RWPE1 (cell line): ENCODE results near the gene ACSL5.

ENCODE experiments used
- CTCF ChIA-PET: fragments of 350-600 bp; sonication (Branson Sonifier 250); formaldehyde crosslinking; extraction: SDS; loops from one replicate; lab custom pipeline; 2021; lab: Yijun Ruan, JAX
- POLR2A ChIA-PET: fragments of 400-600 bp; formaldehyde crosslinking; extraction: SDS; loops from one replicate; lab custom pipeline; 2020; ENCODE audit warnings: antibody characterized with exemption; ENCODE audit not compliant: low non-redundant PET; lab: Yijun Ruan, JAX
- DNase-seq: peaks from one replicate; pipeline ENCODE4 v3.0.0; 2012; ENCODE audit warnings: low spot score
- H3K27ac ChIP-seq: fragments of 450-650 bp; 2 replicates; pipeline ENCODE4 v1.5.1; 2017
- CTCF ChIP-seq: fragments of 450-650 bp; conservative IDR thresholded peaks from 2 replicates; pipeline ENCODE4 v1.5.1; 2017; ENCODE audit warnings: low read depth, mild to moderate bottlenecking

The ACSL5 gene

DNA sequence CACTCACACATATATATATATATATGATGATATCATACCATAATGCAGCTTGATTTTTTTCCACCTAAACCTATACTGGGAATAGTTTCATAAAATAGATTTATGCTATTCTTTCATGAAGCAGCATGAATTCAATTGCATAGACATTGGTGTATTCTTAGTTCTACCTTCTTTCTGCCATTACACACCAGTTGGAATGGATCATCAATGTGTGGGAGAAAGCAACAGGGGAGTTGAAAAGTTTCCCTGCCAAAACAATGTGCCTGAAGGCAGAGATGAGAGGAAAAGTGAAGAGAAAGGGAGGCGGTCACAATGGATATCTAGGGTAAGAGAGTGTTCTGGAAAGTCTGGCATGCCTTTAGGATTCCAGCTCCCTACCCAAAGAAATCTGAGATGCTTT is 25.2 kb upstream of the ACSL5 start:
- no peak for DNase-seq
- TF ChIP-seq CTCF: no peak
- POLR2A ChIA-PET: no interaction called here
- H3K27ac ChIP-seq: no peak overlapping the region
- CTCF ChIA-PET: no interaction called here

DNA sequence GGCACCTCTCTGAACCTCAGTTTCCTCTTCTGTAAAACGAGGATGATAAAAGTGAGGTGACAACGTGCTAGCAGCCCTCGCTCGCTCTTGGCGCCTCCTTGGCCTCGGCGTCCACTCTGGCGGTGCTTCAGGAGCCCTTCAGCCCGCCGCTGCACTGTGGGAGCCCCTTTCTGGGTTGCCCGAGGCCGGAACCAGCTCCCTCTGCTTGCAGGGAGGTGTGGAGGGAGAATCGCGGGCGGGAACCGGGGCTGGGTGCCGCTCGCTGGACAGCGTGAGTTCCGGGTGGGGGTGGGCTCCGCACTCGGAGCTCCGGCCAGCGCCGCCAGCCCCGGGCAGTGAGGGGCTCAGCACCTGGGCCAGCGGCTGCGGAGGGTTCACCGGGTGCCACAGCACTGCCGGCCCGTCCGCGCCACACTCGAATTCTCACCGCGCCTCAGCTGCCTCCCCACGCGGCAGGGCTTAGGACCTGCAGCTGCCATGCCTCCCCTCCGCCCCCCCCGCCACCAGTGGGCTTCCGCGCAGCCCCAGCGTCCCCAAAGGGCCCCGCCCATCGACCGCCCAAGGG is 24.3 kb upstream of the ACSL5 start:
- ChIA-PET CTCF (interaction anchor here (0.6 kb wide), 1 partner anchor 23 kb away, joined by 6 read pairs; no protein-coding TSS in a partner anchor), POLR2A (no interaction called here)
- DNase-seq: no peak
- TF ChIP-seq CTCF: no peak
- no peak overlapping the region for H3K27ac ChIP-seq

DNA sequence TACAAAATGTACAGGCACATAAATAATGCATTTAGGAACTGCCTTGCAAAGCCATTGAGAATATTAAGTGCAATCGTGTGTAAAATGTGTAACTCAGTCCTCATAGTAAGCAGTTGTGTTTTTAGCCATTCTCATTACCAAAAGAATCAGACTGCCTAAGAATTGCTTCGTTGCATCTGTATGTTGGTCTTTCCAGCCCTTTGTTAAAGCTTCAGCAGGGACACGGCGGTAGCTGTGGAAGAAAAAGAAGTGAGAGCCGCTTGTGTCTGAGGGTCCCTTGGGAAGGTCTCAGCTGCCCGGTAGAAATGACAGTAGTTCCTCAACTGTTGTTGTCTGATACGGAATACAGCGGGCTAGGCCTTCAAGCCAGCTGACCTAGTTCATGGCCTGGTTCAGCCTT is 22.8 kb upstream of the ACSL5 start:
- TF ChIP-seq CTCF: no peak
- ChIA-PET POLR2A (no interaction called here), CTCF (interaction anchor here (0.6 kb wide), 2 partner anchors 214 to 1170 kb away, joined by 3 read pairs; no protein-coding TSS in a partner anchor)
- DNase-seq: no peak
- no peak overlapping the region for H3K27ac ChIP-seq

GRCh38 chr10:112352044-112352443 is 21.9 kb upstream of the ACSL5 start:
- no peak for DNase-seq
- no peak overlapping the region for H3K27ac ChIP-seq
- CTCF ChIA-PET: no interaction called here
- POLR2A ChIA-PET: no interaction called here
- TF ChIP-seq CTCF: no peak

DNA sequence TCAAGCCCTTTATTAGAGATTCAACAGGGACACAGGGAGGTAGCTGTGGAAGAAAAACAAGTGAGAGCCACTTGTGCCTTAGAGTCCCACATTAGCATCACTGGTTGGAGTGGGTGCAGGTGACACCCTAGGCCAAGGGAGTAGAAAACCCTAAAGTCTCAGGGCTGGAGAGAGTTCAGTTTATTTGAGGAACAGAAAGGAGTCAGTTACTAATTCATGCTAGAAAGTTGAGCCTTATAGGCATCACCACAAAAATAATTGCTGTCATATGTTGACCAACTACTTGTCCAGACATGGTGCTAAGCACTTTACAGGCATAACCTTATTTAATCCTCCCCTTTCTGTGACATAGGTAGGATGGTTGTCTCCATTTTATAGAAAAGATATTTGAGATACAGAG is 20.9 kb upstream of the ACSL5 start:
- CTCF ChIA-PET: interaction anchor here (1.0 kb wide), 1 partner anchor 9 kb away, joined by 3 read pairs; no protein-coding TSS in a partner anchor
- DNase-seq: no peak
- no peak for TF ChIP-seq CTCF
- no peak overlapping the region for H3K27ac ChIP-seq
- POLR2A ChIA-PET: no interaction called here

DNA sequence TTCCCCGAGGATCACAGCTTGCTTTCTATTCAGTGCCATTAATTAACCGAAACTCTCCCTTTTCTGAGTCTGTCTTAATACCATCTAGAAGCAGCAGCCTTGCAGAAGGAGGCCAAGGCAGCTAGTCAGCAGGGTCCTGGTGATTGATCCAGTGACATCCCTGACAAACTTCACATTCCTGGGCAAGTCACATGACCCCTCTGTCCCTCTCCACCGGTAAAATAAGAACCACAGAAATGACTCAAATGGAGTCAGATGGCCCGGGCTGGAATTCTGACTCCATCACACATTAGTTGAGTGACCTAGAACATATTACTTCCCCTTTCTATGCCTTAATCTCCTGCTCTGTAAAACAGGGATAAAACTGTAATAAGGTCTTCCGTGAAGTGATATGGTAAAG is 17.2 kb upstream of the ACSL5 start:
- POLR2A ChIA-PET: no interaction called here
- CTCF ChIA-PET: interaction anchor here (0.7 kb wide), 1 partner anchor 53 kb away, joined by 3 read pairs; no protein-coding TSS in a partner anchor
- no peak overlapping the region for H3K27ac ChIP-seq
- no peak for TF ChIP-seq CTCF
- no peak for DNase-seq
